K562 (cell line): ENCODE results near the gene C1orf50. TPM values are rescaled to one million over a fixed set of nuclear protein-coding genes. Genes with fewer than 3 reads are reported as not detected.
A peak's percentile ranks its signal among the peaks of the same experiment; 100 is the strongest.

ENCODE experiments used
- BACH1 ChIP-seq: fragments of 200-800 bp; sonication (Bioruptor generic); IDR thresholded peaks from 2 replicates; pipeline ENCODE4 v1.6.1; 2016; ENCODE audit warnings: missing genetic modification characterization, missing compliant biosample characterization
- E2F3 ChIP-seq: fragments of 250-450 bp; sonication (Bioruptor Pico); IDR thresholded peaks from 2 replicates; pipeline ENCODE4 v1.4.0; 2020; ENCODE audit warnings: mild to moderate bottlenecking
- EP400 ChIP-seq: fragments of 450-650 bp; IDR thresholded peaks from 2 replicates; pipeline ENCODE4 v1.6.1; 2017; ENCODE audit warnings: antibody characterized with exemption, mild to moderate bottlenecking, moderate library complexity
- KDM2B ChIP-seq: fragments of 250-450 bp; sonication (Bioruptor Pico); IDR thresholded peaks from 2 replicates; pipeline ENCODE4 v1.8.0; 2021; ENCODE audit warnings: mild to moderate bottlenecking, moderate library complexity
- RBBP5 ChIP-seq: fragments of 200-600 bp; sonication (generic); IDR thresholded peaks from 2 replicates; pipeline ENCODE4 v1.6.1; 2012; ENCODE audit warnings: borderline replicate concordance, mild to moderate bottlenecking, low read length, control low read depth, inconsistent platforms; ENCODE audit not compliant: insufficient read depth, poor library complexity, severe bottlenecking
- RBFOX2 ChIP-seq: fragments of 200-400 bp; formaldehyde crosslinking; IDR thresholded peaks from 2 replicates; pipeline ENCODE4 v1.6.1; 2017; ENCODE audit warnings: low read depth, mild to moderate bottlenecking, low read length, moderate library complexity
- RBM39 ChIP-seq: fragments of 200-400 bp; formaldehyde crosslinking; optimal IDR thresholded peaks from 2 replicates; pipeline ENCODE3; 2018; ENCODE audit warnings: low read depth, low read length
- SMAD1 ChIP-seq: fragments of 150-350 bp; IDR thresholded peaks from 2 replicates; pipeline ENCODE4 v1.6.1; 2014; ENCODE audit warnings: low read length, low read depth; ENCODE audit not compliant: partially characterized antibody
- STAT5B ChIP-seq: fragments of 250-450 bp; sonication (Bioruptor Pico); IDR thresholded peaks from 2 replicates; pipeline ENCODE4 v1.8.0; 2021; ENCODE audit warnings: mild to moderate bottlenecking, inconsistent platforms
- TBP ChIP-seq: optimal IDR thresholded peaks from 2 replicates; pipeline ENCODE3; 2011; ENCODE audit warnings: low read depth, low read length, improper control_type of control experiment
- TFAM ChIP-seq: fragments of 250-450 bp; sonication (Bioruptor Pico); conservative IDR thresholded peaks from 2 replicates; pipeline ENCODE4 v1.5.0; 2021; ENCODE audit warnings: mild to moderate bottlenecking, moderate library complexity
- ZBTB34 ChIP-seq: fragments of 250-450 bp; sonication (Bioruptor Pico); IDR thresholded peaks from 2 replicates; pipeline ENCODE4 v1.8.0; 2021; ENCODE audit warnings: mild to moderate bottlenecking, moderate library complexity
- ZBTB49 ChIP-seq: sonication (generic); formaldehyde crosslinking; IDR thresholded peaks from 2 replicates; pipeline ENCODE4 v1.8.0; 2022; ENCODE audit warnings: missing genetic modification reagents, mild to moderate bottlenecking, borderline replicate concordance
- ZFX ChIP-seq: sonication (generic); formaldehyde crosslinking; IDR thresholded peaks from 2 replicates; pipeline ENCODE4 v1.8.0; 2022; ENCODE audit warnings: mild to moderate bottlenecking, missing genetic modification reagents, moderate library complexity
- ZNF134 ChIP-seq: fragments of 250-450 bp; sonication (Bioruptor Pico); conservative IDR thresholded peaks from 2 replicates; pipeline ENCODE4 v1.4.0; 2020
- ZNF75A ChIP-seq: fragments of 450-650 bp; formaldehyde crosslinking; IDR thresholded peaks from 2 replicates; pipeline ENCODE4 v1.4.0; 2020; ENCODE audit warnings: mild to moderate bottlenecking
- polyA plus RNA-seq, 8 experiments: library from polyadenylated mRNA; depleted of rRNA in 4 of 8; stranded (reverse) in 5 of 8; unstranded in 3 of 8; fragments of >200 nt; fragmentation: Nextera tagmentation in 2 of 8; fragmentation: Illumina TruSeq in 1 of 8; extraction: Ambion mirVana in 2 of 8; extraction: Trizol in 1 of 8; gene quantifications; 2 replicates each; pipeline versions ENCODE4 v1.2.1 to v1.2.3, GENCODE V29; 2011 to 2014; ENCODE audit warnings: inconsistent platforms in 1 of 8, missing spikeins in 1 of 8
- total RNA-seq, 7 experiments: library from RNA; depleted of rRNA in 6 of 7; stranded (reverse); fragments of >200 nt in 6 of 7; fragmentation: Illumina TruSeq in 2 of 7; extraction: Trizol in 2 of 7; gene quantifications; 2 replicates each; pipeline versions ENCODE4 v1.2.1 to v1.2.3, GENCODE V29; 2011 to 2021; ENCODE audit warnings: low replicate concordance in 1 of 7
- TF ChIP-seq, protein P1 (sequence below): sonication (generic); formaldehyde crosslinking; IDR thresholded peaks from 2 replicates; pipeline ENCODE4 v1.8.0; 2022; ENCODE audit warnings: mild to moderate bottlenecking, missing genetic modification reagents
- TF ChIP-seq, protein P2 (sequence below): fragments of 450-650 bp; conservative IDR thresholded peaks from 2 replicates; pipeline ENCODE4 v1.6.1; 2016; ENCODE audit warnings: missing genetic modification characterization, low read depth, mild to moderate bottlenecking, missing compliant biosample characterization, moderate library complexity

Gene C1orf50
- total and polyA plus RNA-seq, 9 of the 15 experiments (the other 6 are each of a cell fraction or from before 2014, with no cell fraction given), result 0.55 to 13.9 (median 5.2) TPM

GRCh38 chr1:42816585-42817439, 49.8 kb downstream of the C1orf50 start, which contains the start of the genes ERMAP and SVBP (continued):
- TF ChIP-seq ZBTB49 (CRISPR knock-in tag), result no peak
- TF ChIP-seq TFAM, result no peak
- peak; percentile 92 for TF ChIP-seq RBFOX2
- TF ChIP-seq TBP, result peak; percentile 83
- TF ChIP-seq ZFX (CRISPR knock-in tag), result peak; percentile 84
- TF ChIP-seq, protein P1, sequence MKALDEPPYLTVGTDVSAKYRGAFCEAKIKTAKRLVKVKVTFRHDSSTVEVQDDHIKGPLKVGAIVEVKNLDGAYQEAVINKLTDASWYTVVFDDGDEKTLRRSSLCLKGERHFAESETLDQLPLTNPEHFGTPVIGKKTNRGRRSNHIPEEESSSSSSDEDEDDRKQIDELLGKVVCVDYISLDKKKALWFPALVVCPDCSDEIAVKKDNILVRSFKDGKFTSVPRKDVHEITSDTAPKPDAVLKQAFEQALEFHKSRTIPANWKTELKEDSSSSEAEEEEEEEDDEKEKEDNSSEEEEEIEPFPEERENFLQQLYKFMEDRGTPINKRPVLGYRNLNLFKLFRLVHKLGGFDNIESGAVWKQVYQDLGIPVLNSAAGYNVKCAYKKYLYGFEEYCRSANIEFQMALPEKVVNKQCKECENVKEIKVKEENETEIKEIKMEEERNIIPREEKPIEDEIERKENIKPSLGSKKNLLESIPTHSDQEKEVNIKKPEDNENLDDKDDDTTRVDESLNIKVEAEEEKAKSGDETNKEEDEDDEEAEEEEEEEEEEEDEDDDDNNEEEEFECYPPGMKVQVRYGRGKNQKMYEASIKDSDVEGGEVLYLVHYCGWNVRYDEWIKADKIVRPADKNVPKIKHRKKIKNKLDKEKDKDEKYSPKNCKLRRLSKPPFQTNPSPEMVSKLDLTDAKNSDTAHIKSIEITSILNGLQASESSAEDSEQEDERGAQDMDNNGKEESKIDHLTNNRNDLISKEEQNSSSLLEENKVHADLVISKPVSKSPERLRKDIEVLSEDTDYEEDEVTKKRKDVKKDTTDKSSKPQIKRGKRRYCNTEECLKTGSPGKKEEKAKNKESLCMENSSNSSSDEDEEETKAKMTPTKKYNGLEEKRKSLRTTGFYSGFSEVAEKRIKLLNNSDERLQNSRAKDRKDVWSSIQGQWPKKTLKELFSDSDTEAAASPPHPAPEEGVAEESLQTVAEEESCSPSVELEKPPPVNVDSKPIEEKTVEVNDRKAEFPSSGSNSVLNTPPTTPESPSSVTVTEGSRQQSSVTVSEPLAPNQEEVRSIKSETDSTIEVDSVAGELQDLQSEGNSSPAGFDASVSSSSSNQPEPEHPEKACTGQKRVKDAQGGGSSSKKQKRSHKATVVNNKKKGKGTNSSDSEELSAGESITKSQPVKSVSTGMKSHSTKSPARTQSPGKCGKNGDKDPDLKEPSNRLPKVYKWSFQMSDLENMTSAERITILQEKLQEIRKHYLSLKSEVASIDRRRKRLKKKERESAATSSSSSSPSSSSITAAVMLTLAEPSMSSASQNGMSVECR (CRISPR knock-in tag), result peak; percentile 40; the same call in 1 of the 2 replicates
- peak; percentile 59 for TF ChIP-seq SMAD1
- 0 out of 2 replicates have a peak, but pooled peaks have one; percentile 16 for TF ChIP-seq ZNF134 (CRISPR knock-in tag)
- TF ChIP-seq EP400, result peak; percentile 77; the same call in 1 of the 2 replicates
- TF ChIP-seq ZNF75A, result peak; percentile 97
- TF ChIP-seq BACH1, result no peak
- TF ChIP-seq STAT5B (CRISPR knock-in tag), result no peak
- TF ChIP-seq, protein P2, sequence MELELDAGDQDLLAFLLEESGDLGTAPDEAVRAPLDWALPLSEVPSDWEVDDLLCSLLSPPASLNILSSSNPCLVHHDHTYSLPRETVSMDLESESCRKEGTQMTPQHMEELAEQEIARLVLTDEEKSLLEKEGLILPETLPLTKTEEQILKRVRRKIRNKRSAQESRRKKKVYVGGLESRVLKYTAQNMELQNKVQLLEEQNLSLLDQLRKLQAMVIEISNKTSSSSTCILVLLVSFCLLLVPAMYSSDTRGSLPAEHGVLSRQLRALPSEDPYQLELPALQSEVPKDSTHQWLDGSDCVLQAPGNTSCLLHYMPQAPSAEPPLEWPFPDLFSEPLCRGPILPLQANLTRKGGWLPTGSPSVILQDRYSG (tag), result no peak
- TF ChIP-seq RBM39, result no peak
- peak; percentile 74 for TF ChIP-seq RBBP5
- no peak for TF ChIP-seq KDM2B (CRISPR knock-in tag)
- TF ChIP-seq ZBTB34 (CRISPR knock-in tag), result no peak
- TF ChIP-seq E2F3, result peak; percentile 71; the same call in 1 of the 2 replicates
